ENCODE results near the gene TCF20. TPM values are rescaled to one million over a fixed set of nuclear protein-coding genes. Genes with fewer than 3 reads are reported as not detected.

TCF20 gene
- total RNA-seq, 1 experiment from 2014 or later = 56.4 TPM

DNA sequence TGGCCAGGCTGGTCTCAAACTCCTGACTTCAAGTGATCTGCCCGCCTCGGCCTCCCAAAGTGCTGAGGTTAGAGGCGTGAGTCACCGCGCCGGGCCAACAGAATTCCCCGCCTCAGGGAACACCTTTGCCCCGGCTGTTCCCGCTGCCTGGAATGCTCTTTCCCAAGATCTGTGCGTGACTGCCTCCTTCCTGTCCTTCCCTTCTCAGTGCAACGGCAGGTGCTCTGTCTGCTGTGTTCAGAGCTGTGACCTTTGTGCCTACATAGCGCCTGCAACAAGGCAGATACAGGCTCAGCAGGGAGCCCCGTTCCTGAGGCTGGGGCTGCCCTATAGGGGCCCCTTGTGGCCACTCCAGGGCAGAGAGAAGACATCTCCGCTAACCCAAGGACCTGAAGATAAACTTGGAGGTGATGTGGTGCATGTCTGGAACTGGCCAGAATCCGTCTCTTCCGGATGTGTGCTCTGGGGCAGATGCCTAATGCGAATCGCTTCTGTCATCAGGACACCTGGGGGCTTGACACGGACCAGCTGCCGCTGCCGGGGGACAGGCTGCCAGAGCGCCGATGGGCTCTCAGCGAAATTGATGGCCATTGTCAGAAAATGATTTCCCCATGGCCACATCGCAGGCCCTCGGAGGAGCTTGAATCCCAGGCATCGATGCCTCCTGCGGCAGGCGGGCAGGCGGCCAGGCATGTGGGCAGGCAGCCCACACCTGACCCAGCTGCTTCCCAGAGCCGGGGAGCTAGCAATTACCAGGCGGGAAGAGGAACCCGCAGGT is 43.5 kb upstream of the TCF20 start:
- DNase-seq (ENCODE audit: unreplicated experiment) = peak; percentile 97
- H3K9me3 Mint-ChIP-seq (ENCODE audit: unreplicated experiment) = no peaks in the 10 kb centered on the region
- TF ChIP-seq, protein P1, sequence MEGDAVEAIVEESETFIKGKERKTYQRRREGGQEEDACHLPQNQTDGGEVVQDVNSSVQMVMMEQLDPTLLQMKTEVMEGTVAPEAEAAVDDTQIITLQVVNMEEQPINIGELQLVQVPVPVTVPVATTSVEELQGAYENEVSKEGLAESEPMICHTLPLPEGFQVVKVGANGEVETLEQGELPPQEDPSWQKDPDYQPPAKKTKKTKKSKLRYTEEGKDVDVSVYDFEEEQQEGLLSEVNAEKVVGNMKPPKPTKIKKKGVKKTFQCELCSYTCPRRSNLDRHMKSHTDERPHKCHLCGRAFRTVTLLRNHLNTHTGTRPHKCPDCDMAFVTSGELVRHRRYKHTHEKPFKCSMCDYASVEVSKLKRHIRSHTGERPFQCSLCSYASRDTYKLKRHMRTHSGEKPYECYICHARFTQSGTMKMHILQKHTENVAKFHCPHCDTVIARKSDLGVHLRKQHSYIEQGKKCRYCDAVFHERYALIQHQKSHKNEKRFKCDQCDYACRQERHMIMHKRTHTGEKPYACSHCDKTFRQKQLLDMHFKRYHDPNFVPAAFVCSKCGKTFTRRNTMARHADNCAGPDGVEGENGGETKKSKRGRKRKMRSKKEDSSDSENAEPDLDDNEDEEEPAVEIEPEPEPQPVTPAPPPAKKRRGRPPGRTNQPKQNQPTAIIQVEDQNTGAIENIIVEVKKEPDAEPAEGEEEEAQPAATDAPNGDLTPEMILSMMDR (IDR thresholded peaks at IDR 0.05; ENCODE audit: unreplicated experiment) = peak; percentile 40
- CTCF ChIA-PET = interaction anchor here (0.6 to 2.3 kb wide), 6 partner anchors 11 to 145 kb away, joined by 3 to 10 read pairs (median 4); no protein-coding TSS in a partner anchor
- H3K36me3 Mint-ChIP-seq (ENCODE audit: insufficient read depth, unreplicated experiment) = no peaks in the 10 kb centered on the region
- intact Hi-C loops (cut with micrococcal nuclease) = loop anchor here (1.0 to 5.0 kb wide), 3 partner anchors 123 to 223 kb away; partner anchors contain the start of gene NDUFA6
- H3K4me1 Mint-ChIP-seq (ENCODE audit: insufficient read depth, unreplicated experiment) = peaks cover 44% of the 10 kb centered on the region
- no peaks in the 10 kb centered on the region for H3K27me3 Mint-ChIP-seq (ENCODE audit: insufficient read depth, unreplicated experiment)
- H3K4me3 Mint-ChIP-seq (ENCODE audit: unreplicated experiment) = peak overlapping the region; percentile 43
- POLR2A ChIA-PET = interaction anchor here (0.6 to 1.5 kb wide), 7 partner anchors 44 to 124 kb away, joined by 3 to 5 read pairs (median 4); no protein-coding TSS in a partner anchor
- peak overlapping the region; percentile 55 for H3K27ac Mint-ChIP-seq (ENCODE audit: low read depth, unreplicated experiment)
- no TSS peak for BruUV-seq (replicated peaks)

DNA sequence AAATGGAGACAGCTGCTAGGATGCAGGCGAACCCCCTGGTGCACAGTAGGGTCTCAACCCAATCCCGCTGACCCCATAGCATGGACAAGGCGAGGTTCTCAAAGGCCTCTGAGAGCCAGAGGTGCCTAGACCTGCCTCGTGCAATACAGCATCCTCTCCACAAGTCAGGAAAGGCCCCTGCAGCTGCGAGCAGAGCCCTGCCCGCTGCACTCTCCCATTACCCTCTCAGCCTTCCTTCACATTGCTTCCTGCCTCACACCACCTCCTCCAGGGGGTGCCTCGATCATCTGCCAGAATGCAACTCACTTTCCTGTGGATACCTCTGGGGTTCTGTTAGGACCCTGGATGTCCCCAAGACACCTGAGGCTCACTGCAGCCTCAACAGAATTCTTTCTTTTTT is 42.8 kb upstream of the TCF20 start:
- TF ChIP-seq, protein P1 (IDR thresholded peaks at IDR 0.05; ENCODE audit: unreplicated experiment) = no peak
- H3K36me3 Mint-ChIP-seq (ENCODE audit: insufficient read depth, unreplicated experiment) = no peaks in the 10 kb centered on the region
- intact Hi-C loops (cut with micrococcal nuclease) = loop anchor here (5.0 kb wide), 1 partner anchor 124 kb away; no protein-coding TSS in a partner anchor
- ChIA-PET POLR2A (interaction anchor here (0.6 to 1.3 kb wide), 2 partner anchors 53 to 63 kb away, joined by 3 to 5 read pairs; no protein-coding TSS in a partner anchor), CTCF (interaction anchor here (0.6 to 2.3 kb wide), 6 partner anchors 12 to 160 kb away, joined by 3 to 10 read pairs (median 5); no protein-coding TSS in a partner anchor)
- H3K27ac Mint-ChIP-seq (ENCODE audit: low read depth, unreplicated experiment) = peak overlapping the region; percentile 55
- DNase-seq (ENCODE audit: unreplicated experiment) = no peak
- H3K4me1 Mint-ChIP-seq (ENCODE audit: insufficient read depth, unreplicated experiment) = peaks cover 41% of the 10 kb centered on the region
- no TSS peak for BruUV-seq (replicated peaks)
- H3K27me3 Mint-ChIP-seq (ENCODE audit: insufficient read depth, unreplicated experiment) = no peaks in the 10 kb centered on the region
- no peaks in the 10 kb centered on the region for H3K9me3 Mint-ChIP-seq (ENCODE audit: unreplicated experiment)
- no peak overlapping the region for H3K4me3 Mint-ChIP-seq (ENCODE audit: unreplicated experiment)

DNA sequence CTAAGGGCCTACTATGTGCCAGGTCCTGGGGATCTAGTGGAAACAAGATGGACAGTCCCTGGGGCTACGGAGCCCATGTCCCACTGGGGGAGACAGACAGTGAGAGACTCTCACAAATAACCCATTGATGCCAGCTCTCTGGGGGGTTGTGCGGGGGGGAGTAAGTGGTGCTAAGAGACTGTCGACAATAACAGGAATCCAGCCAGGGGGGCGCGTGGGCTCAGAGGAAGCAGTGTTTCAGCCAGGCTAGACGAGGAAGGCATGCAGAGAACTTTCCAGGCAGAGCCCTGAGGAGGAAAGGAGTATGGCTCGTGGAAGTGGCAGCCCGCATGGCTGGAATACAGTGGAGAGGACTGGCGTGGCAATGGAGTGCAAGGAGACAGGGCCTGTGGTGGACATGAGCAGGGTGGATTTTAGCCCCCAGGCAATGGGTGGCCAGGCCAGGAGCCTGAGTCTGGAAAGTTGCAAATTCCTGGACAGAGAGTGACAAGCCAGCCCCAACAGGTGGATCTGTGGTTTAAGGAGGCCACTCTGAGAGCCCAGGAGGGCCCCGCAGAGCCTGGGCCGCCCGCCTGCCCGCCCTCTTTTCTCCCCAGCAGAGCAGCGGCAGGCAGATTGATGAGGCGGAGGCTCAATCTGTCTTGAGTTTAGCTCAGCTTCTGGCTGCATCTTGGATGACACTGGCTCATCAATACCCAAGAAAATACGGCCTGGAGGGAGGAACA is 40.0 kb upstream of the TCF20 start:
- TF ChIP-seq, protein P1 (IDR thresholded peaks at IDR 0.05; ENCODE audit: unreplicated experiment) = no peak
- ChIA-PET CTCF (no interaction called here), POLR2A (no interaction called here)
- H3K9me3 Mint-ChIP-seq (ENCODE audit: unreplicated experiment) = no peaks in the 10 kb centered on the region
- H3K36me3 Mint-ChIP-seq (ENCODE audit: insufficient read depth, unreplicated experiment) = no peaks in the 10 kb centered on the region
- H3K4me3 Mint-ChIP-seq (ENCODE audit: unreplicated experiment) = no peak overlapping the region
- BruUV-seq (replicated peaks) = no TSS peak
- peaks cover 23% of the 10 kb centered on the region for H3K4me1 Mint-ChIP-seq (ENCODE audit: insufficient read depth, unreplicated experiment)
- no peaks in the 10 kb centered on the region for H3K27me3 Mint-ChIP-seq (ENCODE audit: insufficient read depth, unreplicated experiment)
- intact Hi-C loops (cut with micrococcal nuclease) = loop anchor here (5.0 kb wide), 1 partner anchor 127 kb away; no protein-coding TSS in a partner anchor
- no peak overlapping the region for H3K27ac Mint-ChIP-seq (ENCODE audit: low read depth, unreplicated experiment)
- no peak for DNase-seq (ENCODE audit: unreplicated experiment)

DNA sequence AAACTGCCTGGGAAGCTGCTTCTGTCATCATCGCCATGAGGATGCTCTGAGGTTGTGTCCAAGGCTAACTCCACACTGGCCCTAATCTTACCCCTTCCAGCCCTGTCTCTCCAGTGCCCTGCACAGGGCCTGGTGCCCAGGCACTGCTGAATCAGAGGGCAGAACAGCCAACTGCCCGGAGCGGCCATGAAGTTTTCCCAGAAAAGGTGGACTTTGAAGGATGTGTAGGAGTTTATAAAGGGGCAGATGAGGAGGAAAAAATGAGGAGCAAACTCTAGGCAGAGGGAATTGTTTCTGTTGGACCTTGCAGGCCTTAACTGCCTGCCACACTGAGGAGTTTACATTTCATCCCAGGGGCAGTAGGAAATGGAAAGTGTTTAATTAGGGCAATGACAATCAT is 39.4 kb upstream of the TCF20 start:
- no peaks in the 10 kb centered on the region for H3K27me3 Mint-ChIP-seq (ENCODE audit: insufficient read depth, unreplicated experiment)
- peaks cover 17% of the 10 kb centered on the region for H3K4me1 Mint-ChIP-seq (ENCODE audit: insufficient read depth, unreplicated experiment)
- POLR2A ChIA-PET = no interaction called here
- H3K36me3 Mint-ChIP-seq (ENCODE audit: insufficient read depth, unreplicated experiment) = no peaks in the 10 kb centered on the region
- BruUV-seq (replicated peaks) = no TSS peak
- DNase-seq (ENCODE audit: unreplicated experiment) = no peak
- CTCF ChIA-PET = no interaction called here
- intact Hi-C loops (cut with micrococcal nuclease) = loop anchor here (5.0 kb wide), 1 partner anchor 127 kb away; no protein-coding TSS in a partner anchor
- no peaks in the 10 kb centered on the region for H3K9me3 Mint-ChIP-seq (ENCODE audit: unreplicated experiment)
- TF ChIP-seq, protein P1 (IDR thresholded peaks at IDR 0.05; ENCODE audit: unreplicated experiment) = no peak
- H3K27ac Mint-ChIP-seq (ENCODE audit: low read depth, unreplicated experiment) = peak overlapping the region; percentile 69
- no peak overlapping the region for H3K4me3 Mint-ChIP-seq (ENCODE audit: unreplicated experiment)
